HL-60/S4 (cell line): ENCODE measurements around the gene SH2D4B.

ENCODE experiments used
- in situ Hi-C: fragments of 300-500 bp; cut with MboI; formaldehyde crosslinking; loops from 2 replicates; pipeline ENCODE4 v1.14.3; 2022; ENCODE audit warnings: low sequenced_read_pairs

Gene SH2D4B

GRCh38 chr10:80503584-80504157, 34.0 kb upstream of the SH2D4B start:
- in situ Hi-C loops: no loop called here

GRCh38 chr10:80504158-80504811, 33.4 kb upstream of the SH2D4B start:
- in situ Hi-C loops: no loop called here

DNA sequence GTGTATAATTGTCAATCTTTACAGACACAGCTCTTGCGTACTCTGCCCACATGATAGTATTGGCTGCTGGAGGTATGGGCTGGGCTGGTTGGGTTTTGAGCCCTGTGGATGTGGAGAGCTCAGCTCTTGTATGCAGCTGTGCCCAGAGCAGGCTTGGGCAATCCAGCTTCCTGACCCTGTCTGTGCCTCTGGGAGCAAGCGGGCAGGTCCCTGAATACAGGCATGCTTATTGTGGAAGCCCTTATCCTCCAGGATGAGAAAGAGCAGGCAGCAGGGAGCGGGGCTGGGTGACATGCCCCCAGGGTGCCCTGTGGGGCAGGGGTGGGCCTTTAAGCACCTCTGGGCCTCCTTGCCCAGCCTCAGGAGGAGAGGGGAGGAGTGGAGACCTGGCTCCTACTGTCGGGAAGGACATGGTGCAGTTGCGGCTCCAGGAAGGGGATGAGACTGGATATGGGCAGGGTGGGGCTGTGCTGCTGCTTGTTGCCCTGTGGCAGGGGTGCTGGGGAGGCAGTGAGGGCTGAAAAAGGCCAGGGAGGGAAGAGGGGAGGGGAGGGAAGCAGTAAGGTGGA, 32.7 kb upstream of the SH2D4B start:
- in situ Hi-C loops: no loop called here

DNA sequence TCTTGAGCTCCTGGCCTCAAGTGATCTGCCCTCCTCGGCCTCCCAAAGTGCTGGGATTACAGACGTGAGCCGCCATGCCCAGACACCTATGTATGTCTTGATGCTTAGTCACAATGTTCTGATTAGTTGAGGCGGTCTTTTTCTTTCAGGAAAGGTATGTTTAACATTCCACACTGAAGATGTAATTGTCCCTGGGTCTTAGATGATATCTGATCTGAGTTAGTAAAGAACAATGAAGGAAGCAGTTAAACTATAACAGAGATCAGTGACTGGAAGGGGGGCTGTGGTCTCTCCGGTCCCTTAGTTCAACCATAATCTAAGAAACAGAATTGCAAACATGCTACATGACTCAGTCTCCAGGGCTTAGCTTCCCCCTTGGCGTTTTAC, 31.5 kb upstream of the SH2D4B start:
- in situ Hi-C loops: no loop called here

GRCh38 chr10:80506836-80507487, 30.7 kb upstream of the SH2D4B start:
- in situ Hi-C loops: no loop called here

DNA sequence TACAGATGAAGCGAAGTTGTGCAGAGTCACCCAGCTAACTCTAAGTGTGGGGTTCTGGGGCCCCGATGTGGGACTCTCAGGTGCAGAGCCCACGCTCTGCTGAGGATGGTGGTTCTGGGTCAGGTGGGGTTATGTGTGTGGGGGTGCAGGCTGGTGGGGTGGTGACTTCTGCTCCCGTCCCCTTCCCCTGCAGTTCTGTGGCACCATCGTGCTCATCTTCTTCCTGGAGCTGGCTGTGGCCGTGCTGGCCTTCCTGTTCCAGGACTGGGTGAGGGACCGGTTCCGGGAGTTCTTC, 28.6 kb upstream of the SH2D4B start:
- in situ Hi-C loops: no loop called here

- in situ Hi-C loops: no loop called here
Measured at GRCh38 chr10:80509403-80510161, 28.1 kb upstream of the SH2D4B start.

DNA sequence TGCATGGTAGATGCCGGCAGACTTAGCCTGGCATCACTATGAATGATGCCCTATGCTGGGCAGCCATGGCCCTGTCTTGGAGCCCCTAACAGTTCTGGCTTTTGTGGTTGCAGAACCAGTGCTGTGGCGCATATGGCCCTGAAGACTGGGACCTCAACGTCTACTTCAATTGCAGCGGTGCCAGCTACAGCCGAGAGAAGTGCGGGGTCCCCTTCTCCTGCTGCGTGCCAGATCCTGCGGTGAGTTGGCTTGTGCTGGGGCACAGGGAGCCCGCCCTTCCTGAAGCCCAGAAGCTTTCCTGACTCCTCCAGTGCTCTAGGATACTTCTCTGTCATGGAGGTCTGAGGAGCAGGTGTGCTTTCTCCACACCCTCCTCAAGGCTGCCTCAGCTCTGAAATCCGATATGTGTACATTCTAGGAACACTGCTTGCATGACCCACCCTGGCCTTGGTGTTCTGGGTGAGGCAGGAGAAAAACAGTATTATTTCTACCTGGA, 25.6 kb upstream of the SH2D4B start:
- in situ Hi-C loops: no loop called here

- in situ Hi-C loops: no loop called here
Measured at GRCh38 chr10:80513106-80513505, 24.6 kb upstream of the SH2D4B start.

DNA sequence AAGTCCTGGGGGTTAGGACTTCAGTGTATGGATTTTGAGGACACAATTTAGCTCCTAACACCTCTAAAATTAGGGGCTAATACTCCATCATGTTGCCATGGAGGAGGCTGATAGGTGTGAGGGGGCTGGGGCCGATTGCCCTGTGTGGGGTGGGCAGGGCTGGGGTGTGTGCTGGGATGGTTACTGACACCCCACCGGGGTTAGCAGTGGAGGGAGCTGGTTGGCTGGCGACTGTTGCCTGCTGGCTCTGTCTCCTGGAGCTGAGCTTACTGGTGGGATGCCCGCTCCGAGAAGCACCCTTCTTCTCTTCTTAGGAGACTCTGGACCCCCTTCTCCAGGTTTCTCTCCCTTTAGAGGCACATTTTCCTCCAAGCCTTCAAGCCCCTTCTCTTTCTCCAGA, 22.2 kb upstream of the SH2D4B start:
- in situ Hi-C loops: no loop called here

GRCh38 chr10:80515941-80516340, 21.8 kb upstream of the SH2D4B start:
- in situ Hi-C loops: no loop called here

- in situ Hi-C loops: no loop called here
Measured at GRCh38 chr10:80516506-80517075, 21.1 kb upstream of the SH2D4B start.

GRCh38 chr10:80517416-80518142, 20.1 kb upstream of the SH2D4B start:
- in situ Hi-C loops: no loop called here

- in situ Hi-C loops: no loop called here
Measured at GRCh38 chr10:80518143-80518806, 19.4 kb upstream of the SH2D4B start.

DNA sequence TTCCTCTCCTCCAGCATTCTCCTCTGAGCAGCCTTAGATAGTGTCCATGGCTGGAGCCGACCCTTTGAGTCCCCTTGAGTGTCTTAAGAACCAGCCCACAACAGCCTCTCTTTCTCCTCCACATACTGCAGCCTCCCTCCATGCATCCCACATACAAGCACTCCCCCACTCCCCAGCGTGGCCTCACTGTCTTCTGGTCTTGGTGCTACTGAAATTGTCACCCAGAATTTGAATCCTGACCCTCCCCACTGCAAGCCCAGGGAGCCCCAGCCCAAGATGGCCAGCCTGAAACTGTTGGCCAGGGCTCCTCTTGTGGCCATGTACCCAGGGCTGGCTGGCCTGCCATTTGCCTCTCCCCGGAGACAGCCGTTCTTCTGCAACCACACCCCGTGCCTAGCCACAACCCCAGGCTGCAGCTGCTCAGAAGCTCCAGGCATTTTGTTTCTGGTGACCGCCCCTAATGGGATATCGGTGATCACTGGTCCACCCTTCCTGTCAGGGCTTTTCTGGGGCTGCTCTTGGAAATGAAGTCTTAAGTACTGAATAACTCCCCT, 18.8 kb upstream of the SH2D4B start:
- in situ Hi-C loops: no loop called here

- in situ Hi-C loops: no loop called here
Measured at GRCh38 chr10:80519936-80520650, 17.6 kb upstream of the SH2D4B start.

DNA sequence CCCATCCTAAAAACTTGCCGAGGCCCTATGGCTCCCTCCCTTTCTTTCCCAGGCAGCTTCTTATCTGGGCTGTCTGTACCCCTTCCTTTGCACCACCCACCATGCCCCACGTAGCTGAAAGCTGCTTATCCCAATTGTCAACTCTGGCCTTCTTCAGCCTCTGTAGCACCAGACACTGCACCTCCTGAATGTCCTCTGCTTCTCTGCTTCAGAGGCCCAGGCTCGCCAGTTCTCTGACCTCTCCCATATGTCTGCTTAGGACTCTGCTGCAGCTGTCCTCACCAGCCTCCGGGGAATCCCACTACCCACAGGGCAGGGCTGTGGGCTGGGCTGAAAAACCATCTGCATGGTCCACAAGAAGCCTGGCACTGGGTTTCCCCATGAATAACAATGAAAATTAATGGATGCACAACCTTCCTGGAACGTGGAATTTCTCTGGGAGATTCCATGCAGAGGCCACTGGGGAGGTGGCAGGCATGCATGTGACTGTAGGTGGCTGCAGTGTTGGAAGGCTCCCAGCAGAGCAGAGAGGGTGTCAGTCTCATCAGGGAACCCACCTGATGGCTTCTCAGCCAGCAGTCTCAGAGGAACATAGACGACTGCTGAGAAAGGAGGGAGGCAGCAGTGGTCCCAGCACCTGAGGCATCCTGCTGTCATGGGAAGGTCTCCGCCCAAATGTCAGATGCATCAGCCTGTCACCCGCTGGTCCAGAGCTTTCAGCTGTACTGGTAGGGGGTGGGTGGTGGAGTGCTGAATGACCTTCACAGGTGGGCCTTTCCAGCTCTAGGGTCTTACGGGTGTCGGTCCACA, 16.8 kb upstream of the SH2D4B start:
- in situ Hi-C loops: no loop called here

DNA sequence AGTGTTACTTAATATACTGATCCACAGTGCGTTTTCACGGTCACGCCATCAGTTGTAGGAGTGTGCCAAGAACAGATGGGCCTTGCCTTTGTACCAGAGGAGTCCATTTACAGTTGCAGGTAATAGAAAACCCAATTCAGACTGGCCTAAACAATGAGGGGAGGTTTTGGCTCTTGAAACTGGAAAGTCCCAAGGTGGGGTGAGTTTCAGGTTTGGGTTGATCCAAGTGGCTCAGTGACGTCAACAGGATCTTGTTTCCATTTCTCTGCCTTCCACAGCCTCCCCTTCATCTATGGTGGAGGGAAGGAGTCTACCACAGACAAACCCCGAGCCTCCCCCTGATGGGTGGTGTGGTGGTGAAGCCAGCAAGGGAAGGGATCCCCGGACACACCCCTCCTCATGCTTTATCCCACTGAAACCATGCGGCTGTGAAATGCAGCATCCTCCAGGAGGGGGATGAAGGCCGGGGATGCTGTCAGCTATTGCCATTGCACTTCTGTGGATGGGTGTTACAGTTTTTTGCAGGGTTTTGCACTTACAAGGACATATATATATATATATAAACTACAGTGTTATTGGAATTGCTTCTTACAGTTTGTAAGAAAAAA, 14.8 kb upstream of the SH2D4B start:
- in situ Hi-C loops: no loop called here
